GM12892 (cell line): ENCODE data around the gene RNF212.

Source experiments
- POLR2A ChIP-seq: IDR thresholded peaks from 2 replicates; pipeline ENCODE4 v1.6.1; 2011; ENCODE audit warnings: low read depth, low read length, control low read depth
- POLR2AphosphoS5 ChIP-seq: IDR thresholded peaks from 2 replicates; pipeline ENCODE4 v1.6.1; 2011; ENCODE audit warnings: low read depth, low read length, control low read depth
- TAF1 ChIP-seq: IDR thresholded peaks from 2 replicates; pipeline ENCODE4 v1.6.1; 2011; ENCODE audit warnings: low read depth, mild to moderate bottlenecking, control low read depth, low read length, borderline replicate concordance

DNA sequence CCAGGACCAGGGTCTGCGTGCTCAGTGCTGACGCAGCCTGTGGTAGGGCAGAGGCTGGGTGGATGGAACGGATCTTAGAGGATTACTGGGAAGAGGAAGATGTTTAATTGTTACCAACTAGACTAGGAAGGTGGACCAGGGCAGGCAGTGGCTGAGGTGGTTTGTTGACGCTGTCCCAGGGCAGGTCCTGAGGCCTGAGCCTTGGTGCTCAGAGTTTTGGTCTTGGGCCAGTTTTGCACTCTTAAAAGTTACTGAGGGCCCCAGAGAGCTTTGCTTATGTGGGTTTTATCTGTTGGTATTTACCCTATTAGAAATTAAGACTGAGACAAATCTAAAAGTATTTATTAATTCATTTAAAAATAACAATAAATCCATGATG is 20.4 kb downstream of the RNF212 start:
- no peak for TF ChIP-seq POLR2AphosphoS5
- TF ChIP-seq POLR2A = no peak
- no peak for TF ChIP-seq TAF1
